ENCODE data around the gene ATCAY. TPM values are rescaled to one million over a fixed set of nuclear protein-coding genes. Genes with fewer than 3 reads are reported as not detected.
"Not testable (repeated sequence)": the region's sequence is repeated elsewhere in the genome, so short reads cannot be mapped to it uniquely, and the experiment has no call there.

The ATCAY gene
- total and polyA plus RNA-seq, 2 donors = 0.63 to 1.3 TPM

DNA sequence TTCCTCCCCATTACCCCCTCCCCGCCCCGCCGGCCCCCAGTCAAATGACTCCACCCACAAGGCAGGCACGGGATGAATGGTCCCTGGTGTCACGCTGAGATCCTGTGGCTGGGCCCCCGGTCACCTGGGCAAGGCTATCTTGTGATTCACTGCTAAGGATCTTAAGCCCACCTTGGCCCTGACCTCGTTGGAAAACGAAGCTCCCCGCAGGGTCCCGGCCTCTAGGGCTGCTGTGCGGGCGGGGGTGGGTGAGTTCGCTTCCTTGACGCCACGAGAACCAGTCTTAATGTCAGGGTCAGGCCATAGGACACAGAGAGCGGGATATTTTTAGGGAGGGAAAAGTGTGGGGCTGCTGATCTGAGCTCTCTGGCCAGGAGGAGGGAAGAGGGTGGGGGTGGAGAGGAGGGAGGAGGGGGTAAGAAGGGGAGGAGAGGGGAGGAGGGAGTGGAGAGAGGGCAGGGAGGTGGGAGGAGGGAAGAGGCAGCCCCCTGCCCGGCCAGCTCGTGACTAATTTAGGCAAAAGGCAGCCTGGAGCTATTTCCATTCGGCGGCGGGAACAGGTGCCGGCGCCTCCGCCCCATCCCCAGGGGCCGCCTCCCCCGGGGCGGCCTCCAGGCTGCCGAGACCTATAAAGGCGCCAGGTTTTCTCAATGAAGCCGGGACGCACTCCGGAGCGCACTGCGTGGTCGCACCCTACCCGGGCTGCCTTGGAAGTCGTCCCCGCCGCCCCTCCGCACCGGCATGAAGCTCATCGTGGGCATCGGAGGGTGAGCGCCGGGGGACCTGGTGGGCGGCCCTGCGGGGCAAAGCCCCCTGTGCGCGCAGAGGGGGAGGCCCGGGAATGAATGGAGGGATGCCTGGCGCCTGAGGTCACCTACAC lies 52.7 kb downstream of the ATCAY start, which contains the start of gene NMRK2:
TSS of gene NMRK2 (plus strand) at position 139 of the 880 bp plus-strand sequence. CDS start at position 742, 603 bp downstream.
- H3K27ac ChIP-seq (ENCODE audit: low read depth) = no peak within 1 kb of the TSS
- no peaks in the 10 kb centered on the region for H3K4me1 ChIP-seq (ENCODE audit: insufficient read depth)
- no peak for DNase-seq (ENCODE audit: extremely low spot score)
- 2% methylated on average over 51 of the region's 51 CpGs for WGBS
- H3K36me3 ChIP-seq (ENCODE audit: insufficient read depth) = no peaks in the 10 kb centered on the region
- H3K4me3 ChIP-seq (ENCODE audit: low read depth, low read length) = no peak within 1 kb of the TSS

DNA sequence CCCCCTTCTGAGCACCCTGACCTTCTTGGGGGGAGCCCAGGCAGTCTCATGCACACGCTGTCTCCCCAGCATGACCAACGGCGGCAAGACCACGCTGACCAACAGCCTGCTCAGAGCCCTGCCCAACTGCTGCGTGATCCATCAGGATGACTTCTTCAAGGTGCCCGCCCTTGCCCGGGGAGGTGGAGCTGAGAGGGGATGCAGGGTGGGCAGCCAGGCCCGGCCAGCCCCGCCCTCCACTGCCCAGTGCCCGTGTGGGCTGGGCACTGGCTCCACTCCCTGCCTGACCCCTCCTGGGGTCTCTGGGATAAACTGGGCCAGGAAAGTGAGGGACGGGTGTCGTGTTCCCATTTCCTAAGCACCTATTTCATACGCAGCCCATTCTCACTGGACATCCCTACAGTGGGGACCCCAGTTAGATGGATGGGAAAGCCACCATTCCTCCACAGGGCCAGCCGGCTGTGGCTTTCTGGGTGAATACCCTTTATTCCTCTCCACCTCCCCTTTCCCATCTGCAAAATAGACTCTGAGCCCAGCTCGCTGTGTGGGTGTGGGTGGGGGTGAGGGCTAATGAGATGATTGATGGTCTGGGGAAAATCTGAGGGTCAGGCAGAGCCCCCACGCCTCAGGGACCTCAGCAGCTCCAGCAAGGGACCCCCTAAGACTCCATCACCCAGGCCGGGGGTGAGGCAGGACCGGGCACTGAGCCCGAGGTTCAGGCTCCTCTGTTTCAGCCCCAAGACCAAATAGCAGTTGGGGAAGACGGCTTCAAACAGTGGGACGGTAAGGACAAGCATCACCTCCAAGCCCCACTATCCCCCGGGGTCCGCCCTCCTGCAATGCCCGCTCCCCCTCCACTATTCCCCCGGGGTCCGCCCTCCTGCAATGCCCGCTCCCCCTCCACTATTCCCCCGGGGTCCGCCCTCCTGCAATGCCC lies 56.3 kb downstream of the ATCAY start:
- no peaks in the 10 kb centered on the region for H3K4me1 ChIP-seq (ENCODE audit: insufficient read depth)
- DNase-seq (ENCODE audit: extremely low spot score) = no peak
- WGBS = 85% methylated on average over 27 of the region's 29 CpGs
- no peak overlapping the region for H3K4me3 ChIP-seq (ENCODE audit: low read depth, low read length)
- H3K27ac ChIP-seq (ENCODE audit: low read depth) = no peak overlapping the region
- H3K36me3 ChIP-seq (ENCODE audit: insufficient read depth) = no peaks in the 10 kb centered on the region

- not testable (repeated sequence) for H3K27ac ChIP-seq (ENCODE audit: low read depth); H3K4me1 ChIP-seq (ENCODE audit: insufficient read depth); DNase-seq (ENCODE audit: extremely low spot score); H3K36me3 ChIP-seq (ENCODE audit: insufficient read depth); H3K4me3 ChIP-seq (ENCODE audit: low read depth, low read length)
- 93% methylated on average over 22 of the region's 22 CpGs for WGBS
Observed at GRCh38 chr19:3938300-3938950, 57.9 kb downstream of the ATCAY start.

DNA sequence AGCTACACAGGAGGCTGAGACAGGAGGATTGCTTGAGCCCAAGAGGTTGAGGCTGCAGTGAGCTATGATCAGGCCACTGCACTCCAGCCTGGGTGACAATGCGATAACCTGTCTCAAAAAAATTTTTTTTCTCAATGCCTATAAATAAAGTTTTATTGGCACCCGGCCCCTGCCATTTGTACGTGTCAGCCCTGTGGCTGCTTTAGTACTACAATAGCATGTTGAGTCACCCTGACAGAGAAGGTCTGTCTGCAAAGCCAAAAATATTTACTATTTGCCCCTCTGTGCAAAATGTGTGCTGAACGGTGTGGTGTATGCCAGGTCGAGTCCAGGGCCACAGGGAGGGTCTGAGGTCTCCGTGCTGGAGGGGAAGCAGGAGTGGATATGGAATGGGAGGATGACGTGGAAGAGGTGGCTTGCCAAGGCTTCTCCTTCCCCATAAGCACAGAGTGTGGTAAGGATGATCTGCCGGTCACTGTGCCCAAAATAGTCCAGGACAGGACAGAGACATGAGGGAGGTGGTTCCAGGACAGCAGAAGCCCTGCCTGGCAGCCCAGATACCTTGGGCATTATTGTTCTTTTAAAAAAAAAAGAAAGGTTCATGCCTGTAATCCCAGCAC lies 62.4 kb downstream of the ATCAY start:
- H3K36me3 ChIP-seq (ENCODE audit: insufficient read depth) = no peaks in the 10 kb centered on the region
- no peak overlapping the region for H3K27ac ChIP-seq (ENCODE audit: low read depth)
- H3K4me3 ChIP-seq (ENCODE audit: low read depth, low read length) = no peak overlapping the region
- WGBS = 77% methylated on average over 8 of the region's 8 CpGs
- no peaks in the 10 kb centered on the region for H3K4me1 ChIP-seq (ENCODE audit: insufficient read depth)
- no peak for DNase-seq (ENCODE audit: extremely low spot score)

- 78% methylated on average over 11 of the region's 11 CpGs for WGBS
- H3K4me1 ChIP-seq (ENCODE audit: insufficient read depth) = no peaks in the 10 kb centered on the region
- H3K36me3 ChIP-seq (ENCODE audit: insufficient read depth) = no peaks in the 10 kb centered on the region
- no peak overlapping the region for H3K27ac ChIP-seq (ENCODE audit: low read depth)
- no peak overlapping the region for H3K4me3 ChIP-seq (ENCODE audit: low read depth, low read length)
- no peak for DNase-seq (ENCODE audit: extremely low spot score)
Observed at GRCh38 chr19:3944018-3944721, 63.7 kb downstream of the ATCAY start.

GRCh38 chr19:3945838-3946237 lies 65.4 kb downstream of the ATCAY start:
- Histone ChIP-seq H3K4me1 (ENCODE audit: insufficient read depth) (no peaks in the 10 kb centered on the region), H3K36me3 (ENCODE audit: insufficient read depth) (no peaks in the 10 kb centered on the region), H3K27ac (ENCODE audit: low read depth) (no peak overlapping the region), H3K4me3 (ENCODE audit: low read depth, low read length) (no peak overlapping the region)
- no peak for DNase-seq (ENCODE audit: extremely low spot score)
- WGBS = 51% methylated on average over 2 of the region's 2 CpGs

GRCh38 chr19:3947316-3947933 lies 66.9 kb downstream of the ATCAY start:
- H3K4me1 ChIP-seq (ENCODE audit: insufficient read depth); DNase-seq (ENCODE audit: extremely low spot score); H3K36me3 ChIP-seq (ENCODE audit: insufficient read depth); H3K4me3 ChIP-seq (ENCODE audit: low read depth, low read length); H3K27ac ChIP-seq (ENCODE audit: low read depth): not testable (repeated sequence)
- 86% methylated on average over 15 of the region's 15 CpGs for WGBS

- Histone ChIP-seq H3K4me1 (ENCODE audit: insufficient read depth) (no peaks in the 10 kb centered on the region), H3K27ac (ENCODE audit: low read depth) (no peak overlapping the region)
Observed at GRCh38 chr19:3949294-3949693, 68.8 kb downstream of the ATCAY start.

DNA sequence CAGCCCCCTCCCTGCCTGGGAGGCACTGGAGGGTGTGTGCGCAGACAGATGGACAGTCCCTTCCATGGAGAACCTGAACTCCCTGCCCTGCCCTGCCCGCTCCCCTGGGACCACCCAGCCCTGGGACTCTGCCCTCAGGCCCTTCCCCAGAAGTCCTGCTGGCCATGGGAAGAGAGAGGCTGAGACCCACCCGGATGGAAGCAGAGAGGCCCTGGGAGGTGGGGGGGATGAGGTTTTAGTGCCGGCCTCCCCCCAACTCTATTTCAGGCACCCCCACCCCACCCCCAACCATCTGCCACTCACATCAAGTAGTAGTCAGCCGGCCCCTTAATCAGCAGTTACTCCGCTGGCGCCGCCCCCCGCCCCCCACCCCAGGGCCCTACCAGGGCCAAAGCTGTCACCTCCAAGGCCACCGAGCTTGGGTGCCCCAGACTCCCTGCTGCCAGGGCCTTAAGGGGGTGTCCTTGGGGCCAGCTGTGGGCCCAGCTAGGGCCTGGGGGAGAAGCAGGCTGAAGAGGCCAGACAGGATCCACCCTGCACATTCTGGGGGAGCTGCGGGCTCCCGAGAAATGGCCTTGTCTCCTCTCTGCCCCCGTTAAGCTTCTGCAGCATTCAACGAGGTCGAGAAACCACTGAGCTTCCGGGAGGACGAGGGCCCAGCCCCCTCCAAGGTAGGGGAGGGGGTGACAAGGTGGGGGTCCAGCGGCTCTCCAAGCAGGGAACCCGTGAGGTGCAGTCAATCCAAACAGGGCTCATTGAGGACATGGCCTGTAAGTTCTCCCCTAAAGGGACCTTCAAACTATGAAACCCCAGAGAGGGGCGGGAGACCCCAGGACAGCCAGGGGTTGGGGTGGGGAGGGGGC lies 69.7 kb downstream of the ATCAY start:
- no peaks in the 10 kb centered on the region for H3K4me1 ChIP-seq (ENCODE audit: insufficient read depth)
- DNase-seq (ENCODE audit: extremely low spot score) = no peak
- H3K27ac ChIP-seq (ENCODE audit: low read depth) = no peak overlapping the region
- H3K36me3 ChIP-seq (ENCODE audit: insufficient read depth) = no peaks in the 10 kb centered on the region
- H3K4me3 ChIP-seq (ENCODE audit: low read depth, low read length) = no peak overlapping the region
- 53% methylated on average over 20 of the region's 20 CpGs for WGBS

More at GRCh38 chr19:3949294-3949693, 68.8 kb downstream of the ATCAY start:
- DNase-seq (ENCODE audit: extremely low spot score) = no peak
- 80% methylated on average over 11 of the region's 11 CpGs for WGBS
- no peaks in the 10 kb centered on the region for H3K36me3 ChIP-seq (ENCODE audit: insufficient read depth)
- H3K4me3 ChIP-seq (ENCODE audit: low read depth, low read length) = no peak overlapping the region

DNA sequence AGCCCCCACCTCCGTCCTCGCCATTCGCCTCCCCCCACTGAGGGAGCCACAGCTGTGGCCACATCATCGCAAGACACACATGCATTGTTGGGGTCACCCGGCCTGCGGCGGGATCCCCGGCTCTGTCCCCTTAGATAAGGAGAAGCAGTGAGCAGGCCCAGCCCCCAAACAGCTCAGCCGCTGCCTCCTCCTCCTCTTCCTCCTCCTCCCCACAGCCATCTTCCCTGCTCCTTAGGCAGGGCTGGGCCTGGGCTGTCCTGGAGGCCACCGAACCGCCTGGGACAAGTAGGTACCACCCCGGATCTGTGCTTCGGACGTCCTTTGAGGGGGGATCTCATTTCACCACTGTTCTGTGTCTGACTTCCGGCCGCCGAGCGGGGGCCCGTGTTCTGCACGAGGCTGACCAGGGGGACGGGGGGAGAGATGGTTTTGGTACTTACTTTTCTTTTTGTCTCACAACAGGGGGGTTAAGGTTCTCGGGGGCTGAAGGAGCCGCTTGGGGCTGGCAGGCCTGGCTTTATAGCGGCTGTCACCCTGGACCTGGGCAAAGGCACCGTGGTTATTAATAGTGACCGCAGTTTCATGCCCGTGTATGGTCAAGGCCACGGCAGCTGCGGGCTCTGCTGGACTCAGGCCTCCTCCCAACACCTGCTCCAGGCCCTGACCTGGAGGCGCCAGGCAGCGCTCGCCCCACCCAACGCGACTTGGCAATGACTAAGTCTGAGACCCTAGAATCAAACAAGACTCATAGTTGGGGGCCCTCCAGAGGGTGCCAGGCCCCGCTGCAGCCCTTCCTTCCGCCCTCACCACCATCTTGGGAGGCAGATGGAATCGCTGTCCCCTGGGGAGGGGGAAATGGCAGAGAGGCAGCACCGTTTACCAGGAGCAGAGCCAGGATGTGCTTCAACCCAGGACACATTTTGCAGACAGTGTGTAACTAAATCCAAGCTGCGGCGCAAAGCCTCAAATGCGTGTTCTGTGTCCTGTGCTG lies 70.7 kb downstream of the ATCAY start:
- no peak for DNase-seq (ENCODE audit: extremely low spot score)
- H3K36me3 ChIP-seq (ENCODE audit: insufficient read depth) = no peaks in the 10 kb centered on the region
- no peaks in the 10 kb centered on the region for H3K4me1 ChIP-seq (ENCODE audit: insufficient read depth)
- 26% methylated on average over 41 of the region's 41 CpGs for WGBS
- H3K4me3 ChIP-seq (ENCODE audit: low read depth, low read length) = no peak overlapping the region
- H3K27ac ChIP-seq (ENCODE audit: low read depth) = no peak overlapping the region

Measured in urinary bladder (tissue), 4 donors.